HFFc6 (cell line): Measurements from ENCODE around the gene TDP2. TPM values are rescaled to one million over a fixed set of nuclear protein-coding genes. Genes with fewer than 3 reads are reported as not detected.

Experiments
- DNase-seq: peaks from one replicate; pipeline ENCODE4 v3.0.0-alpha.2; 2018
- H3K27ac Mint-ChIP-seq: 2 replicates; pipeline ENCODE4 v1.8.0; 2020; ENCODE audit warnings: mild to moderate bottlenecking, mixed read lengths
- H3K27me3 Mint-ChIP-seq: 2 replicates; pipeline ENCODE4 v1.8.0; 2021; ENCODE audit warnings: mild to moderate bottlenecking, moderate library complexity, mixed read lengths; ENCODE audit not compliant: insufficient read depth
- H3K36me3 Mint-ChIP-seq: 2 replicates; pipeline ENCODE4 v1.8.0; 2021; ENCODE audit warnings: low read depth, mixed read lengths
- H3K4me1 Mint-ChIP-seq: 2 replicates; pipeline ENCODE4 v1.8.0; 2020; ENCODE audit warnings: low read depth, mixed read lengths
- H3K4me3 Mint-ChIP-seq: 2 replicates; pipeline ENCODE4 v1.8.0; 2020; ENCODE audit warnings: mild to moderate bottlenecking, moderate library complexity, mixed read lengths
- H3K9me3 Mint-ChIP-seq: 2 replicates; pipeline ENCODE4 v1.8.0; 2020; ENCODE audit warnings: mild to moderate bottlenecking, mixed read lengths
- CTCF ChIP-seq: fragments of 200-600 bp; sonication (generic); IDR thresholded peaks from 2 replicates; pipeline ENCODE4 v1.5.0; 2021; ENCODE audit warnings: antibody characterized with exemption, mild to moderate bottlenecking
- total RNA-seq, 6 experiments: library from RNA; stranded (reverse); fragmentation: NEBNext Ultra II Directional; extraction: Animal tissue kit (Norgen Biotek cat#: 25700); gene quantifications; 2 replicates in 1 of 6; 3 replicates in 5 of 6; pipeline ENCODE4 v1.2.3, GENCODE V29; 2021

Gene TDP2
- total RNA-seq, 6 experiments from 2014 or later: 27.3 to 33.6 (median 30.7) TPM

- Mint-ChIP-seq H3K4me3 (no peak overlapping the region), H3K27ac (no peak overlapping the region), H3K27me3 (peaks cover 4% of the 10 kb centered on the region; the same call in 1 of the 2 replicates), H3K4me1 (no peaks in the 10 kb centered on the region), H3K36me3 (no peaks in the 10 kb centered on the region), H3K9me3 (no peaks in the 10 kb centered on the region)
- no peak for DNase-seq
- TF ChIP-seq CTCF: no peak
These were observed 53.2 kb downstream of the TDP2 start for GRCh38 chr6:24613361-24614042.

GRCh38 chr6:24610672-24611071, 56.0 kb downstream of the TDP2 start:
- TF ChIP-seq CTCF: no peak
- peaks cover 4% of the 10 kb centered on the region; the same call in 1 of the 2 replicates for H3K27me3 Mint-ChIP-seq
- no peaks in the 10 kb centered on the region for H3K4me1 Mint-ChIP-seq
- H3K4me3 Mint-ChIP-seq: no peak overlapping the region
- no peak overlapping the region for H3K27ac Mint-ChIP-seq
- no peaks in the 10 kb centered on the region for H3K36me3 Mint-ChIP-seq
- no peak for DNase-seq
- no peaks in the 10 kb centered on the region for H3K9me3 Mint-ChIP-seq

GRCh38 chr6:24607310-24608105, 59.2 kb downstream of the TDP2 start:
- H3K27me3 Mint-ChIP-seq: no peaks in the 10 kb centered on the region; the same call in 1 of the 2 replicates
- TF ChIP-seq CTCF: no peak
- no peaks in the 10 kb centered on the region for H3K9me3 Mint-ChIP-seq
- no peak overlapping the region for H3K4me3 Mint-ChIP-seq
- H3K36me3 Mint-ChIP-seq: no peaks in the 10 kb centered on the region
- H3K4me1 Mint-ChIP-seq: no peaks in the 10 kb centered on the region
- DNase-seq: no peak
- H3K27ac Mint-ChIP-seq: no peak overlapping the region

GRCh38 chr6:24606200-24606930, 60.3 kb downstream of the TDP2 start:
- Mint-ChIP-seq H3K4me3 (no peak overlapping the region), H3K27ac (no peak overlapping the region), H3K27me3 (no peaks in the 10 kb centered on the region), H3K36me3 (no peaks in the 10 kb centered on the region), H3K9me3 (no peaks in the 10 kb centered on the region), H3K4me1 (no peaks in the 10 kb centered on the region)
- TF ChIP-seq CTCF: no peak
- DNase-seq: no peak

- TF ChIP-seq CTCF: no peak
- no peak for DNase-seq
- Mint-ChIP-seq H3K4me3 (no peak overlapping the region), H3K4me1 (no peaks in the 10 kb centered on the region), H3K36me3 (no peaks in the 10 kb centered on the region), H3K27ac (no peak overlapping the region), H3K9me3 (no peaks in the 10 kb centered on the region), H3K27me3 (peaks cover 10% of the 10 kb centered on the region; the same call in 1 of the 2 replicates)
These were observed 63.5 kb downstream of the TDP2 start for GRCh38 chr6:24603241-24603640.
